SK-N-SH treated with all-trans-retinoic acid at 6 μM for 48 hours (cell line): ENCODE results near the gene TGFB3.

Source experiments
- ATAC-seq: fragments of 200-7000 bp; cut with Tn5 transposase; 3 replicates; pipeline ENCODE4 v1.9.1; 2020; ENCODE audit warnings: mild to moderate bottlenecking, moderate library complexity
- ARNTL ChIP-seq: fragments of 450-650 bp; formaldehyde crosslinking; IDR thresholded peaks from 2 replicates; pipeline ENCODE4 v1.5.0; 2020; ENCODE audit warnings: low read depth, mild to moderate bottlenecking, moderate library complexity, borderline replicate concordance
- BACH2 ChIP-seq: fragments of 250-450 bp; sonication (Bioruptor Pico); IDR thresholded peaks from 2 replicates; pipeline ENCODE4 v1.9.0; 2021; ENCODE audit warnings: mild to moderate bottlenecking, borderline replicate concordance
- ESRRG ChIP-seq: fragments of 250-450 bp; sonication (Bioruptor Pico); IDR thresholded peaks from 2 replicates; pipeline ENCODE4 v1.6.1; 2021; ENCODE audit warnings: mild to moderate bottlenecking
- GLIS3 ChIP-seq: fragments of 250-450 bp; sonication (Bioruptor Pico); IDR thresholded peaks from 2 replicates; pipeline ENCODE4 v1.5.0; 2020; ENCODE audit warnings: mild to moderate bottlenecking, moderate library complexity
- ISL1 ChIP-seq: fragments of 250-450 bp; sonication (Bioruptor Pico); IDR thresholded peaks from 2 replicates; pipeline ENCODE4 v2.1.2; 2022; ENCODE audit warnings: mild to moderate bottlenecking, moderate library complexity
- OSR1 ChIP-seq: fragments of 250-450 bp; sonication (Bioruptor Pico); IDR thresholded peaks from 2 replicates; pipeline ENCODE4 v1.8.0; 2022; ENCODE audit warnings: moderate library complexity, mild to moderate bottlenecking, inconsistent platforms
- PPARA ChIP-seq: fragments of 250-450 bp; sonication (Bioruptor Pico); IDR thresholded peaks from 2 replicates; pipeline ENCODE4 v1.5.0; 2020; ENCODE audit warnings: mild to moderate bottlenecking, borderline replicate concordance
- RARB ChIP-seq: fragments of 250-450 bp; sonication (Bioruptor Pico); IDR thresholded peaks from 2 replicates; pipeline ENCODE4 v1.8.0; 2021; ENCODE audit warnings: mild to moderate bottlenecking, moderate library complexity
- SNAI2 ChIP-seq: fragments of 250-450 bp; sonication (Bioruptor Pico); IDR thresholded peaks from 2 replicates; pipeline ENCODE4 v1.5.0; 2020; ENCODE audit warnings: mild to moderate bottlenecking, moderate library complexity
- TCF4 ChIP-seq: fragments of 250-450 bp; sonication (Bioruptor Pico); IDR thresholded peaks from 2 replicates; pipeline ENCODE4 v1.8.0; 2021; ENCODE audit warnings: mild to moderate bottlenecking, moderate library complexity, borderline replicate concordance
- TOX ChIP-seq: fragments of 250-450 bp; sonication (Bioruptor Pico); IDR thresholded peaks from 2 replicates; pipeline ENCODE4 v1.8.0; 2021; ENCODE audit warnings: mild to moderate bottlenecking, moderate library complexity, borderline replicate concordance
- ZC3H10 ChIP-seq: fragments of 250-450 bp; sonication (Bioruptor Pico); IDR thresholded peaks from 2 replicates; pipeline ENCODE4 v1.5.1; 2021; ENCODE audit warnings: mild to moderate bottlenecking, moderate library complexity
- ZFP3 ChIP-seq: fragments of 250-450 bp; sonication (Bioruptor Pico); IDR thresholded peaks from 2 replicates; pipeline ENCODE4 v1.5.0; 2020; ENCODE audit warnings: mild to moderate bottlenecking, moderate library complexity
- ZFP30 ChIP-seq: fragments of 450-650 bp; formaldehyde crosslinking; IDR thresholded peaks from 2 replicates; pipeline ENCODE4 v1.5.0; 2022; ENCODE audit warnings: mild to moderate bottlenecking, moderate library complexity
- ZNF565 ChIP-seq: fragments of 450-650 bp; formaldehyde crosslinking; conservative IDR thresholded peaks from 2 replicates; pipeline ENCODE4 v1.5.0; 2020; ENCODE audit warnings: low read depth, mild to moderate bottlenecking, moderate library complexity
- ZNF70 ChIP-seq: fragments of 450-650 bp; formaldehyde crosslinking; IDR thresholded peaks from 2 replicates; pipeline ENCODE4 v1.5.0; 2020; ENCODE audit warnings: mild to moderate bottlenecking, moderate library complexity
- ZNF8 ChIP-seq: fragments of 450-650 bp; formaldehyde crosslinking; IDR thresholded peaks from 2 replicates; pipeline ENCODE4 v1.5.0; 2020; ENCODE audit warnings: mild to moderate bottlenecking, moderate library complexity
- TF ChIP-seq, protein P1 (sequence below): fragments of 250-450 bp; sonication (Bioruptor Pico); IDR thresholded peaks from 2 replicates; pipeline ENCODE4 v1.5.0; 2020; ENCODE audit warnings: mild to moderate bottlenecking, moderate library complexity
- TF ChIP-seq, protein P2 (sequence below): fragments of 250-450 bp; sonication (Bioruptor Pico); IDR thresholded peaks from 2 replicates; pipeline ENCODE4 v1.8.0; 2021; ENCODE audit warnings: low read depth, mild to moderate bottlenecking, moderate library complexity, borderline replicate concordance
- TF ChIP-seq, protein P3 (sequence below): fragments of 250-450 bp; sonication (Bioruptor Pico); IDR thresholded peaks from 2 replicates; pipeline ENCODE4 v1.8.0; 2020; ENCODE audit warnings: mild to moderate bottlenecking, moderate library complexity, borderline replicate concordance
- TF ChIP-seq, protein P4 (sequence below): fragments of 250-450 bp; sonication (Bioruptor Pico); IDR thresholded peaks from 2 replicates; pipeline ENCODE4 v1.5.1; 2020; ENCODE audit warnings: low read depth, mild to moderate bottlenecking, moderate library complexity
- TF ChIP-seq, protein P5 (sequence below): fragments of 250-450 bp; sonication (Bioruptor Pico); IDR thresholded peaks from 2 replicates; pipeline ENCODE4 v1.5.1; 2021; ENCODE audit warnings: mild to moderate bottlenecking, moderate library complexity

The TGFB3 gene

DNA sequence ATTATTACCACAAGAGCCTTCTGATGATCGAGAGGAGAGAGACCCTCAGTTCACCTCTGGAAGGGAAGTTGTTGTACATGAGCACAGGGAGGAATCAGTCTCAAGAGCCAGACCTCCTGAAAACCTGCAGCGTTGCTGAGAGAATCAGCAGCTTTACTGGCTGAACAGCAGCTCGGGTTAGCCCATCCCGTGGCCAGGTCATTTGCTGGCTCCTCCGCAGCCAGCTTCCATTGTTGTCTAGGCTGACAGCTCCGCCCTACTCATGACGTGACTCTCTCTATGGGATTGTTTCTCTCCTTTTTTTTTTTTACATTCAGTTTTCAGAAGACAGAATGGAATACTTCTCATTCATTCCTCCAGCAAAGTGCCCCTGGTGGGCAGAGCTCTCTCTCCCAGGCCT is 69.9 kb downstream of the TGFB3 start:
- TF ChIP-seq ZC3H10 (CRISPR knock-in tag): no peak
- no peak for TF ChIP-seq ZNF565 (CRISPR knock-in tag)
- TF ChIP-seq RARB: no peak
- TF ChIP-seq, protein P1, sequence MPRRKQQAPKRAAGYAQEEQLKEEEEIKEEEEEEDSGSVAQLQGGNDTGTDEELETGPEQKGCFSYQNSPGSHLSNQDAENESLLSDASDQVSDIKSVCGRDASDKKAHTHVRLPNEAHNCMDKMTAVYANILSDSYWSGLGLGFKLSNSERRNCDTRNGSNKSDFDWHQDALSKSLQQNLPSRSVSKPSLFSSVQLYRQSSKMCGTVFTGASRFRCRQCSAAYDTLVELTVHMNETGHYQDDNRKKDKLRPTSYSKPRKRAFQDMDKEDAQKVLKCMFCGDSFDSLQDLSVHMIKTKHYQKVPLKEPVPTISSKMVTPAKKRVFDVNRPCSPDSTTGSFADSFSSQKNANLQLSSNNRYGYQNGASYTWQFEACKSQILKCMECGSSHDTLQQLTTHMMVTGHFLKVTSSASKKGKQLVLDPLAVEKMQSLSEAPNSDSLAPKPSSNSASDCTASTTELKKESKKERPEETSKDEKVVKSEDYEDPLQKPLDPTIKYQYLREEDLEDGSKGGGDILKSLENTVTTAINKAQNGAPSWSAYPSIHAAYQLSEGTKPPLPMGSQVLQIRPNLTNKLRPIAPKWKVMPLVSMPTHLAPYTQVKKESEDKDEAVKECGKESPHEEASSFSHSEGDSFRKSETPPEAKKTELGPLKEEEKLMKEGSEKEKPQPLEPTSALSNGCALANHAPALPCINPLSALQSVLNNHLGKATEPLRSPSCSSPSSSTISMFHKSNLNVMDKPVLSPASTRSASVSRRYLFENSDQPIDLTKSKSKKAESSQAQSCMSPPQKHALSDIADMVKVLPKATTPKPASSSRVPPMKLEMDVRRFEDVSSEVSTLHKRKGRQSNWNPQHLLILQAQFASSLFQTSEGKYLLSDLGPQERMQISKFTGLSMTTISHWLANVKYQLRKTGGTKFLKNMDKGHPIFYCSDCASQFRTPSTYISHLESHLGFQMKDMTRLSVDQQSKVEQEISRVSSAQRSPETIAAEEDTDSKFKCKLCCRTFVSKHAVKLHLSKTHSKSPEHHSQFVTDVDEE (CRISPR knock-in tag): no peak
- TF ChIP-seq OSR1 (CRISPR knock-in tag): no peak
- TF ChIP-seq ZFP30 (CRISPR knock-in tag): no peak
- TF ChIP-seq ISL1 (CRISPR knock-in tag): no peak
- TF ChIP-seq, protein P2, sequence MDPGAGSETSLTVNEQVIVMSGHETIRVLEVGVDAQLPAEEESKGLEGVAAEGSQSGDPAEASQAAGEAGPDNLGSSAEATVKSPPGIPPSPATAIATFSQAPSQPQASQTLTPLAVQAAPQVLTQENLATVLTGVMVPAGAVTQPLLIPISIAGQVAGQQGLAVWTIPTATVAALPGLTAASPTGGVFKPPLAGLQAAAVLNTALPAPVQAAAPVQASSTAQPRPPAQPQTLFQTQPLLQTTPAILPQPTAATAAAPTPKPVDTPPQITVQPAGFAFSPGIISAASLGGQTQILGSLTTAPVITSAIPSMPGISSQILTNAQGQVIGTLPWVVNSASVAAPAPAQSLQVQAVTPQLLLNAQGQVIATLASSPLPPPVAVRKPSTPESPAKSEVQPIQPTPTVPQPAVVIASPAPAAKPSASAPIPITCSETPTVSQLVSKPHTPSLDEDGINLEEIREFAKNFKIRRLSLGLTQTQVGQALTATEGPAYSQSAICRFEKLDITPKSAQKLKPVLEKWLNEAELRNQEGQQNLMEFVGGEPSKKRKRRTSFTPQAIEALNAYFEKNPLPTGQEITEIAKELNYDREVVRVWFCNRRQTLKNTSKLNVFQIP (CRISPR knock-in tag): no peak
- TF ChIP-seq ZNF70 (CRISPR knock-in tag): no peak
- TF ChIP-seq ESRRG: no peak
- TF ChIP-seq PPARA: no peak
- no peak for TF ChIP-seq TCF4 (CRISPR knock-in tag)
- ATAC-seq: no peak

DNA sequence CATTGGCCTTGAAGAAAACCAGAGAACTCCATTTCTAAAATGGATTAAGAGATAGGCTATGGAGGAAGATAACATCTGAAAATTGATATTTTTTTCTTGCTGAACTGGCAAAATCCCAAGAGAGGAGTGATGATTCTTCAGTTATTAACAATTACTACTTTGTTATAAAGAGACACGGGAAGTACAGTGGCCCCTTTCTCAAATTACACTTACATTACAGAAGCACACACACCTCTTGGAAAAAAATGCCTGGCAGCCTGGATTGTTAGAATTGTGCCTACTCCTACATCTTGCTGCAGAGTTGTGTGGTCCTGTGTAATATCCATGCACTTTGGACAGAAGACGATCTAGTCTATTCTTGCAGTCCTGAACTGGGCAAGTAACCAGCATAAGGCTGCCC is 71.7 kb downstream of the TGFB3 start:
- TF ChIP-seq ZNF565 (CRISPR knock-in tag): no peak
- no peak for TF ChIP-seq GLIS3 (CRISPR knock-in tag)
- no peak for TF ChIP-seq ZC3H10 (CRISPR knock-in tag)
- ATAC-seq: peak; percentile 58

DNA sequence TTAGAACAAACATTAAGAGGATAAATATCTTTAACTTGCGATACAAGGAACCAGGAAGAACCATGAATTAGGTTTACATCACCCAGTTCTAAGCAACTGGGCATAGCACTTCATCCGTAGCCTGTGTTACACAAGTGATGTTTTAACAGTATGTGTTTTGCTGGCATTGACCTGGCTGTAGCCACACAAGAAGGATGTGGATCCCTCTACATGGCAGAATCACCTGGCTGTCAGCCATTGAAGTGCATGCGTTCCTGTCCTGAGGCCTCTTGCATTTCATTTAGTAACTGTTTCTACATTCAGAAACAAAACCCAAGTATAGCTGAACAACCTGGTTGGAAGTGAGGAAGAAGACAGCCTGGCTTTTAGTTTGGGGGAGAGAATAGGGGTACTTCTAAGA is 72.2 kb downstream of the TGFB3 start:
- ATAC-seq: peak; percentile 21; the same call in 2 of the 3 replicates
- TF ChIP-seq, protein P3, sequence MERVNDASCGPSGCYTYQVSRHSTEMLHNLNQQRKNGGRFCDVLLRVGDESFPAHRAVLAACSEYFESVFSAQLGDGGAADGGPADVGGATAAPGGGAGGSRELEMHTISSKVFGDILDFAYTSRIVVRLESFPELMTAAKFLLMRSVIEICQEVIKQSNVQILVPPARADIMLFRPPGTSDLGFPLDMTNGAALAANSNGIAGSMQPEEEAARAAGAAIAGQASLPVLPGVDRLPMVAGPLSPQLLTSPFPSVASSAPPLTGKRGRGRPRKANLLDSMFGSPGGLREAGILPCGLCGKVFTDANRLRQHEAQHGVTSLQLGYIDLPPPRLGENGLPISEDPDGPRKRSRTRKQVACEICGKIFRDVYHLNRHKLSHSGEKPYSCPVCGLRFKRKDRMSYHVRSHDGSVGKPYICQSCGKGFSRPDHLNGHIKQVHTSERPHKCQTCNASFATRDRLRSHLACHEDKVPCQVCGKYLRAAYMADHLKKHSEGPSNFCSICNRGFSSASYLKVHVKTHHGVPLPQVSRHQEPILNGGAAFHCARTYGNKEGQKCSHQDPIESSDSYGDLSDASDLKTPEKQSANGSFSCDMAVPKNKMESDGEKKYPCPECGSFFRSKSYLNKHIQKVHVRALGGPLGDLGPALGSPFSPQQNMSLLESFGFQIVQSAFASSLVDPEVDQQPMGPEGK (CRISPR knock-in tag): no peak
- TF ChIP-seq ZNF8: no peak
- no peak for TF ChIP-seq ZNF70 (CRISPR knock-in tag)
- no peak for TF ChIP-seq OSR1 (CRISPR knock-in tag)
- TF ChIP-seq ARNTL (CRISPR knock-in tag): no peak
- TF ChIP-seq, protein P1 (CRISPR knock-in tag): no peak
- TF ChIP-seq TOX: no peak
- TF ChIP-seq, protein P4, sequence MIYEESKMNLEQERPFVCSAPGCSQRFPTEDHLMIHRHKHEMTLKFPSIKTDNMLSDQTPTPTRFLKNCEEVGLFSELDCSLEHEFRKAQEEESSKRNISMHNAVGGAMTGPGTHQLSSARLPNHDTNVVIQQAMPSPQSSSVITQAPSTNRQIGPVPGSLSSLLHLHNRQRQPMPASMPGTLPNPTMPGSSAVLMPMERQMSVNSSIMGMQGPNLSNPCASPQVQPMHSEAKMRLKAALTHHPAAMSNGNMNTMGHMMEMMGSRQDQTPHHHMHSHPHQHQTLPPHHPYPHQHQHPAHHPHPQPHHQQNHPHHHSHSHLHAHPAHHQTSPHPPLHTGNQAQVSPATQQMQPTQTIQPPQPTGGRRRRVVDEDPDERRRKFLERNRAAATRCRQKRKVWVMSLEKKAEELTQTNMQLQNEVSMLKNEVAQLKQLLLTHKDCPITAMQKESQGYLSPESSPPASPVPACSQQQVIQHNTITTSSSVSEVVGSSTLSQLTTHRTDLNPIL: no peak
- TF ChIP-seq, protein P5, sequence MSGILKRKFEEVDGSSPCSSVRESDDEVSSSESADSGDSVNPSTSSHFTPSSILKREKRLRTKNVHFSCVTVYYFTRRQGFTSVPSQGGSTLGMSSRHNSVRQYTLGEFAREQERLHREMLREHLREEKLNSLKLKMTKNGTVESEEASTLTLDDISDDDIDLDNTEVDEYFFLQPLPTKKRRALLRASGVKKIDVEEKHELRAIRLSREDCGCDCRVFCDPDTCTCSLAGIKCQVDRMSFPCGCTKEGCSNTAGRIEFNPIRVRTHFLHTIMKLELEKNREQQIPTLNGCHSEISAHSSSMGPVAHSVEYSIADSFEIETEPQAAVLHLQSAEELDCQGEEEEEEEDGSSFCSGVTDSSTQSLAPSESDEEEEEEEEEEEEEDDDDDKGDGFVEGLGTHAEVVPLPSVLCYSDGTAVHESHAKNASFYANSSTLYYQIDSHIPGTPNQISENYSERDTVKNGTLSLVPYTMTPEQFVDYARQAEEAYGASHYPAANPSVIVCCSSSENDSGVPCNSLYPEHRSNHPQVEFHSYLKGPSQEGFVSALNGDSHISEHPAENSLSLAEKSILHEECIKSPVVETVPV (CRISPR knock-in tag): no peak
- no peak for TF ChIP-seq ZFP30 (CRISPR knock-in tag)
- no peak for TF ChIP-seq SNAI2
- no peak for TF ChIP-seq ZC3H10 (CRISPR knock-in tag)
- TF ChIP-seq ZNF565 (CRISPR knock-in tag): no peak
- TF ChIP-seq TCF4 (CRISPR knock-in tag): no peak
- no peak for TF ChIP-seq ESRRG
- no peak for TF ChIP-seq GLIS3 (CRISPR knock-in tag)
- TF ChIP-seq RARB: no peak
- no peak for TF ChIP-seq ZFP3 (CRISPR knock-in tag)
- TF ChIP-seq BACH2 (CRISPR knock-in tag): no peak
